C4-2B (cell line): Measurements from ENCODE around the gene GPR183.

ENCODE experiments used
- H3K27ac ChIP-seq: fragments of 450-650 bp; 2 replicates; pipeline ENCODE4 v1.5.1; 2017
- CTCF ChIP-seq: fragments of 450-650 bp; conservative IDR thresholded peaks from 2 replicates; pipeline ENCODE4 v1.5.1; 2017; ENCODE audit warnings: mild to moderate bottlenecking
- ZFX ChIP-seq: fragments of 450-650 bp; IDR thresholded peaks from 2 replicates; pipeline ENCODE4 v1.6.1; 2017

Gene GPR183

GRCh38 chr13:99307247-99307646 is at the start of gene GPR183:
TSS of gene GPR183 (minus strand) at chr13:99307399. CDS start at chr13:99296145, 11,254 bp downstream.
- no peak for TF ChIP-seq ZFX
- no peak for TF ChIP-seq CTCF
- H3K27ac ChIP-seq: no peak within 1 kb of the TSS

DNA sequence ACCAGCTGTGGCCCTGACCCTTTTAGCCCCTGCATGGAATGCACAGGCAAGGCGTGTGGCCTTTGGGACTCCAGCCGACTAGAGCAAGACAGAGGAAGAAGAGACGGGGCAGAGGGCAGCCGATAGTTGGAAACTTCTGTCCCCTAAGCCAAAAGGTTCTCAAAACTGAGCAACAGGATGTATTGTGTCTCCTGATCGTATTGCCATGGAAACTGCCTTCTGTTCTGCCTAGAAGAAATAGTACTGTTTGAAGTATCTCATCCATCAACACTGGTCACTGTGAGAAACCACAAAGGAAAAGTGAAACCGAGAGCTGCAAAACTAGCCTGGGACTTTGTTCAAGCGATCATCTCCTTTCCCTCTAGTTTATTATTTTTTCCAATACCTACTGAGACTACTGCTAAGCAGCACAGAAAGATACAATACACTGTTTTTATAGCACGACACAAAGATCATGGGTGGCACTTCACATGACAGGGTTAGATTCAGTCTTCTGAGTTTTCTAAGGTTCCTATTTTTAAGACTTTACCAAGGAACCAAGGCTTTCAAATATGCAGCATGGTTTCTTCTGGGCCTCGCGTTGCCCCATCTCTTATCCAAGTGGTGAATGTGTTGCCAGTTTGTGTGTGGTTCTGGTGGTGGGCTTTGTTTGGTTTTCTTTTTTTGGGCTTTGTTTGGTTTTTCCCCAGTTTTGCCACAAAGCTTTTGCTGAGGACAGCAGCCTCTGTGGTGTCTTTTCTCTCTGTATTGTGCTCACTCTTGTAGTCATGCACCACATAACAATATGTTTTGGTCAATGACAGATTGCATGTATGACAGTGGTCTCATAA is 49.3 kb upstream of the GPR183 start:
- no peak for TF ChIP-seq ZFX
- no peak for TF ChIP-seq CTCF
- H3K27ac ChIP-seq: no peak overlapping the region

DNA sequence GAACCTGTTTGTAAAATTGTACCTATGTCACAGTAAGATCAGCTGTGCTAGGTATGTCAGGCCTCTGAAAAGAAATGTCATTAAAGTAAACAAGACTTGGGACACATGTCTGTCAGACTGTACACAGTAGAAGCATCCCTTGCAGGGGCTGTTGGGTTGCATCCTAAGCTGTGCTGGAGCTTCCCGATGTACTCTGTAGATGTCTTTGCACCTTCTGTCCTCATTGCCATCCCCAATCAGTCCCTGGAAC is 48.7 kb upstream of the GPR183 start:
- TF ChIP-seq CTCF (no peak), ZFX (no peak)
- no peak overlapping the region for H3K27ac ChIP-seq

GRCh38 chr13:99355267-99356011 is 48.2 kb upstream of the GPR183 start:
- H3K27ac ChIP-seq: no peak overlapping the region
- TF ChIP-seq CTCF (no peak), ZFX (no peak)

DNA sequence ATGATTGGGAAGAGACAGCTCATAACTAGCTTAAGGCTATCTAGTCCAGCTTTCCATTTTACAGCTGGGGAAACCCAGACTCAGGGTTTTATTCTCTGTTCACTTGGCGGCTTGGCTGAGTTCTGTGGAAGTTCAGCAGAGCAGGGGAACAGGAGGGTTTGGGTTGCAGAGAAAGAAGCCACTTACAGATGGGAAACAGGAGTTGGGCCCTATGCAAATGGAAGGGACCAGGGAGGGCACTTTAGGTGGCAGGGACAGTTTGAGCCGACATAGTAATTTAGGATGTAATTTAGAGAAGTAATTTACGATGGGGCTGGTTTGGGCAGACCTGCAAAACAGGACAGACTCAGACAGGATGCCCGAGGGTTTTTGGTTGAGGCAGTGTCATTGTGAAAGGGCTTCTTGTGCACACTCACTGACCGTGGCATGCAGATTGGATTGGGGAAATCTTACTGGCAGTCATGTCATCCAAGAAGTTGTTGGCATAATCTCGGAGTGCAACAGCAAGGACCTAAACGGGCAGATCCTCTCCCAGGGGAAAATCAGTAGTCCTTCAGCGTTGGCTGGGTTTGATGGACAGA is 47.3 kb upstream of the GPR183 start:
- TF ChIP-seq CTCF (no peak), ZFX (no peak)
- no peak overlapping the region for H3K27ac ChIP-seq

DNA sequence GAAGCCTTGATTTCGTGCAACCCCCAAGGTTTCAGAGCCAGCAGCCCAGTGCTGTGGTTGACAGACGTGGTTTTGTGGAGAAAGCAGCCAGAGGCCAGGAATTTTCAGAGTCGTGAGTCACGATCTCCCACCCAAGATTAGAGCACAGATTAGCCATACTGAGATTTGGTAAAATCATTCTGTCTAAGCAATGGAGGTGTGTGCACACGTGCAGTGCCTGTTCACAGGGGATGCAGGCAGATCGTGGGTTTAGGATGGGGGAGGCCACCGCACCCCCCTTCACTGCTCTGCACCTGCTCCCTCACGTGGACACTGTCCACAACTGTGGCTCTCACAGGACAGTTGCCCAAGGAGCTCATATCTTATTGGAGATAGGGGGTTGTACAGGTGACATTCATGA is 46.6 kb upstream of the GPR183 start:
- TF ChIP-seq CTCF (no peak), ZFX (no peak)
- no peak overlapping the region for H3K27ac ChIP-seq

DNA sequence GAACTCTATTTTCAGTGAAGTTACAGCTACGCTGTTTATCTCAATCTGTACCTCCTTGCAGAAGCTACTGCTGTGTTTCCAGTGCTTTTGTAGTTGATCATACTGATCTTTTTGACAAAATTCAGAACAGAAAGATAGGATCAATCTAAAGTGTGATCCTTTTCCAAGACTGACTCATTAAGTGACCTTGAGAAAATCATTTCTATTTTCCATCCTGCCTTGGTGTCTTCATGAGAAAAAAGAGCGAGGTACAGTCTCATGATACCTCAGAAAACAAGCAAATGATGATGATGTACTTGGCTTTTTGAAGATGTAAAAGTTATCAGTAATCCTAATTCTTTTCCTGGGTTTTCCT is 46.0 kb upstream of the GPR183 start:
- no peak for TF ChIP-seq ZFX
- no peak for TF ChIP-seq CTCF
- H3K27ac ChIP-seq: no peak overlapping the region
